HCT116 (cell line): ENCODE data around the gene SLC6A18.

Experiments used
- CBX3 ChIP-seq: IDR thresholded peaks from 2 replicates; pipeline ENCODE4 v1.6.1; 2012; ENCODE audit warnings: low read depth
- CEBPB ChIP-seq: IDR thresholded peaks from 2 replicates; pipeline ENCODE4 v1.6.1; 2012; ENCODE audit warnings: low read depth
- CTCF ChIP-seq, 3 experiments: fragments of 200-600 bp in 1 of 3; sonication (generic) in 1 of 3; IDR thresholded peaks in 2 of 3; conservative IDR thresholded peaks in 1 of 3; 2 replicates each; pipeline ENCODE4 v1.5.1; 2012 to 2017; ENCODE audit warnings: low read depth in 2 of 3, low read length in 2 of 3, antibody characterized with exemption in 1 of 3, borderline replicate concordance in 1 of 3, control low read depth in 1 of 3, mild to moderate bottlenecking in 1 of 3, mixed read lengths in 1 of 3, mixed run types in 1 of 3, moderate library complexity in 1 of 3; ENCODE audit not compliant: insufficient read depth in 1 of 3
- EGR1 ChIP-seq: IDR thresholded peaks from 2 replicates; pipeline ENCODE4 v1.6.1; 2012; ENCODE audit warnings: low read depth
- ELF1 ChIP-seq: IDR thresholded peaks from 2 replicates; pipeline ENCODE4 v1.6.1; 2012; ENCODE audit warnings: low read depth, borderline replicate concordance
- EZH2 ChIP-seq: fragments of 200-600 bp; sonication (generic); IDR thresholded peaks from 2 replicates; pipeline ENCODE4 v1.6.1; 2017; ENCODE audit warnings: antibody characterized with exemption, mixed run types
- EZH2phosphoT487 ChIP-seq: fragments of 200-600 bp; IDR thresholded peaks from 2 replicates; pipeline ENCODE4 v1.6.1; 2018; ENCODE audit warnings: antibody characterized with exemption, borderline replicate concordance
- JUND ChIP-seq: IDR thresholded peaks from 2 replicates; pipeline ENCODE4 v1.6.1; 2012
- MAX ChIP-seq: IDR thresholded peaks from 2 replicates; pipeline ENCODE4 v1.6.1; 2012
- POLR2A ChIP-seq: IDR thresholded peaks from 2 replicates; pipeline ENCODE4 v1.7.0; 2011; ENCODE audit warnings: borderline replicate concordance; ENCODE audit not compliant: insufficient read depth, insufficient read length; ENCODE audit errors: extremely low read depth
- POLR2AphosphoS5 ChIP-seq: IDR thresholded peaks from 2 replicates; pipeline ENCODE4 v1.6.1; 2011; ENCODE audit warnings: mild to moderate bottlenecking, low read depth, low read length, moderate library complexity
- REST ChIP-seq: IDR thresholded peaks from 2 replicates; pipeline ENCODE4 v1.6.1; 2012; ENCODE audit warnings: low read depth
- TCF7L2 ChIP-seq: IDR thresholded peaks from 2 replicates; pipeline ENCODE4 v1.7.0; 2011; ENCODE audit warnings: borderline replicate concordance, inconsistent platforms; ENCODE audit not compliant: insufficient read depth, insufficient read length; ENCODE audit errors: extremely low read depth
- ZNF274 ChIP-seq: fragments of 200-500 bp; sonication (Bioruptor generic); IDR thresholded peaks from 2 replicates; pipeline ENCODE4 v1.6.1; 2014; ENCODE audit warnings: mild to moderate bottlenecking, low read depth, low read length, inconsistent platforms

- peak; percentile 52 to 57 (median 53) for TF ChIP-seq CTCF (IDR thresholded peaks at IDR 0.05 in 2 of 3, conservative IDR thresholded peaks at IDR 0.05 in 1 of 3; ENCODE audit: borderline replicate concordance in 1 of 3, insufficient read depth in 1 of 3, low read depth in 2 of 3, low read length in 2 of 3)
- TF ChIP-seq JUND = no peak
- no peak for TF ChIP-seq TCF7L2
- TF ChIP-seq ELF1 = no peak
- no peak for TF ChIP-seq ZNF274
- no peak for TF ChIP-seq REST
- TF ChIP-seq EZH2phosphoT487 = no peak
- TF ChIP-seq POLR2AphosphoS5 = no peak
- no peak for TF ChIP-seq POLR2A
- TF ChIP-seq CEBPB = no peak
- no peak for TF ChIP-seq EGR1
- no peak for TF ChIP-seq MAX
- no peak for TF ChIP-seq CBX3
- TF ChIP-seq EZH2 = no peak
Measured at GRCh38 chr5:1208743-1209488, 16.3 kb upstream of the SLC6A18 start.
